Fibroblast of mammary gland (primary cell): Measurements from ENCODE around the gene PPP1R13B.

ENCODE experiments used
- DNase-seq: peaks from one replicate; pipeline ENCODE4 v3.0.0-alpha.2; 2010; ENCODE audit warnings: low read depth
- H3K4me3 ChIP-seq: 2 replicates; pipeline ENCODE4 v1.5.1; 2011; ENCODE audit warnings: low read depth, mild to moderate bottlenecking, low read length, moderate library complexity; ENCODE audit not compliant: control insufficient read depth
- TF ChIP-seq, protein P1 (sequence below): conservative IDR thresholded peaks from 2 replicates; pipeline ENCODE4 v1.5.1; 2011; ENCODE audit warnings: low read depth, low read length, inconsistent platforms; ENCODE audit not compliant: control insufficient read depth, insufficient read depth

Gene PPP1R13B

DNA sequence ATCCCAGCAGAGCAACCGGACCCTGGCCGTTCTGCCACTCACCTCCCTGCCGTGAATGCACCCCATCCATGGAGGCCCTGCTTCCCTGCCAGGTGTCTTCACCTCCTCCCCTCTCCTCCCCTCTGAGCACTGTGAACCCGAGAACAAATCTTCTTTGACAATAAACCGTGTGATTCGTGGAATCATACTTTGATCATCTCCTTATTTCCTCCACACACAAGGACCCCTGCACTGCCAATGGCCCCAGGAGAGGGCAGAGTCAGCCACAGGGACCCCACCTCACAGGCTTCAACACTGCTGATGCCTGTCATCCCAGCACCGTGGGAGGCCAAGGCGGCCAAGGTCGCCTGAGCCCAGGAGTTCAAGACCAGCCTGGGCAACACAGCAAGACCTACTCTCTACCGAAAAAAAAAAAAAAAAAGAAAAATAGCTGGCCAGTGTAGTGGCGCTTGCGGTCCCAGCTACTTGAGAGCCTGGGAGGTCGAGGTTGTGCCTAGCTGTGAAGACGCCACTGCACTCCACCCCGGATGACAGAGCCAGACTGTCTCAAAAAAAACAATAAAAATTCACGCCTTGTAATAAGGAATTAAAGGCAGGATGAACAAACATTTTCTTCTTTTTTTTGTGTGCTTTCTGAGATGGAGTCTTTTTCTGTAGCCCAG lies 133.2 kb downstream of the PPP1R13B start:
- TF ChIP-seq, protein P1, sequence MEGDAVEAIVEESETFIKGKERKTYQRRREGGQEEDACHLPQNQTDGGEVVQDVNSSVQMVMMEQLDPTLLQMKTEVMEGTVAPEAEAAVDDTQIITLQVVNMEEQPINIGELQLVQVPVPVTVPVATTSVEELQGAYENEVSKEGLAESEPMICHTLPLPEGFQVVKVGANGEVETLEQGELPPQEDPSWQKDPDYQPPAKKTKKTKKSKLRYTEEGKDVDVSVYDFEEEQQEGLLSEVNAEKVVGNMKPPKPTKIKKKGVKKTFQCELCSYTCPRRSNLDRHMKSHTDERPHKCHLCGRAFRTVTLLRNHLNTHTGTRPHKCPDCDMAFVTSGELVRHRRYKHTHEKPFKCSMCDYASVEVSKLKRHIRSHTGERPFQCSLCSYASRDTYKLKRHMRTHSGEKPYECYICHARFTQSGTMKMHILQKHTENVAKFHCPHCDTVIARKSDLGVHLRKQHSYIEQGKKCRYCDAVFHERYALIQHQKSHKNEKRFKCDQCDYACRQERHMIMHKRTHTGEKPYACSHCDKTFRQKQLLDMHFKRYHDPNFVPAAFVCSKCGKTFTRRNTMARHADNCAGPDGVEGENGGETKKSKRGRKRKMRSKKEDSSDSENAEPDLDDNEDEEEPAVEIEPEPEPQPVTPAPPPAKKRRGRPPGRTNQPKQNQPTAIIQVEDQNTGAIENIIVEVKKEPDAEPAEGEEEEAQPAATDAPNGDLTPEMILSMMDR, result no peak
- DNase-seq, result no peak
- peak overlapping the region; percentile 42 for H3K4me3 ChIP-seq

GRCh38 chr14:103713304-103714062 lies 133.9 kb downstream of the PPP1R13B start:
- TF ChIP-seq, protein P1, result no peak
- DNase-seq, result no peak
- H3K4me3 ChIP-seq, result no peak overlapping the region

- H3K4me3 ChIP-seq, result no peak overlapping the region
- DNase-seq, result no peak
Measured at GRCh38 chr14:103712633-103713247, 134.6 kb downstream of the PPP1R13B start.

GRCh38 chr14:103711516-103712431 lies 135.6 kb downstream of the PPP1R13B start:
- no peak overlapping the region for H3K4me3 ChIP-seq
- TF ChIP-seq, protein P1, result no peak
- no peak for DNase-seq

More at GRCh38 chr14:103712633-103713247, 134.6 kb downstream of the PPP1R13B start:
- TF ChIP-seq, protein P1, result no peak

GRCh38 chr14:103710771-103711377 lies 136.5 kb downstream of the PPP1R13B start:
- H3K4me3 ChIP-seq, result no peak overlapping the region
- TF ChIP-seq, protein P1, result no peak
- no peak for DNase-seq

DNA sequence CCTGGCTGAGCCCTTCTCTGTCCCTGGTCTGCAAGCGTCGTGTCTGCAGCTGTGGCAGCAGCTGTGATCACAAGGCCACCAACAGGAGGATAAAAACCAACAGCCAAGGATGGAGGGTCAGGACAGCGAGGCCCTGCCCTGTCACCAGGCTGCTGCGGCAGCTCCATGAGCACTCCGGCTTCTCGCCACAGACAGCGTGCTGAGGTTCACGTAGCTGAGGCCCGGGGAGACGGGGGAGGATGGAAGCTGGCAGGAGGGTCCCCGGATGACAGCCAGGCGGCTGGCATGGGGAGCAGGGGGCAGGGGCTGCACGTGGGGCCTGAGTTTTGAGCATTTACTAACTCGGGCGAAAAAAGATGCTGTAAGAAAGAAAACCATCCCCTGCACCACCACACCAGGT lies 137.6 kb downstream of the PPP1R13B start:
- TF ChIP-seq, protein P1, result no peak
- H3K4me3 ChIP-seq, result no peak overlapping the region
- DNase-seq, result no peak
